ENCODE measurements around the gene NTRK2.

NTRK2 gene

DNA sequence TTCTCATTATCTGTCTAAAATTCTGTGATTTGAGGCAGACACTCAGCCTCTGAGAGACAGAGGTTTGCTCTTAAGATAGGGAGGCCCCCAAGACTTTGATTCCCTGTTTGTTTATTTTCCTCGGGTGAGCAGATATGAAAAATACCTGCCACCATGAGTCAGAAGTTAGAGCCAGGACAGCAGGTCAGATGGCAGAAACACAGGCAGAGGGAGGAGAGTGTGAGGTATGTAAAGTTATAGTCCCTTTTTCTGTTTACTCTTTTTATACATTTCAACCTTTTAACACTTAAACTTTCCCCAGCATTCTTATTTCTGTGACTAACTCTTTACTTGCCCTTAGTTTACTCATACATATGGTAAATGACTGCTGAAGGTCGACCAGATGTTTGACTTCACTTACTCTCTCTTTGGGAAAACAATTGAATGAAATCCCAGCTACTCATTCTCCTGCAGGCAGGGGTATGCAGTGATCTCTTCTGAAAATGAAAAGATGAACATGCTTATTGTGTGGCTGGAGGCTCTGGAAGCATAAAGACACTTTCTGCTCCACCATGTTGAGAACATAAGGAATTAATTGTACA lies 383.8 kb downstream of the NTRK2 start:
- Histone ChIP-seq H2AFZ (ENCODE audit: insufficient read depth, low read length, poor library complexity) (no peak overlapping the region), H3K4ac (ENCODE audit: low read depth, low read length) (no peak overlapping the region), H3K36me3 (ENCODE audit: control insufficient read depth in 1 of 2, insufficient read depth in 2 of 2, low read length in 2 of 2) (no peaks in the 10 kb centered on the region), H3K4me1 (ENCODE audit: control insufficient read depth in 1 of 2, insufficient read depth in 2 of 2, low read length in 2 of 2) (no peaks in the 10 kb centered on the region), H2BK12ac (ENCODE audit: low read length) (no peak overlapping the region), H3K27ac (ENCODE audit: low read depth, low read length) (no peak overlapping the region), H4K12ac (ENCODE audit: low read depth, low read length) (no peak overlapping the region), H4K8ac (ENCODE audit: low read depth, low read length) (no peak overlapping the region), H2BK120ac (ENCODE audit: insufficient read depth, low read length, poor library complexity) (no peak overlapping the region), H3K79me1 (ENCODE audit: low read length) (no peaks in the 10 kb centered on the region), H3K23ac (ENCODE audit: low read length) (no peak overlapping the region), H2BK5ac (ENCODE audit: low read depth, low read length, poor library complexity) (no peak overlapping the region), H4K91ac (ENCODE audit: low read depth, low read length) (no peak overlapping the region), H3K9me3 (ENCODE audit: insufficient read depth, low read depth, low read length) (no peaks in the 10 kb centered on the region), H3K18ac (ENCODE audit: low read length) (no peak overlapping the region), H3K14ac (ENCODE audit: low read length) (no peak overlapping the region), H3K4me3 (ENCODE audit: low read depth, low read length) (no peak overlapping the region), H2AK5ac (ENCODE audit: low read length) (no peak overlapping the region), H3K4me2 (ENCODE audit: low read length) (no peak overlapping the region), H3K79me2 (ENCODE audit: control insufficient read depth, insufficient read depth, low read length, poor library complexity) (no peaks in the 10 kb centered on the region), H3K27me3 (ENCODE audit: insufficient read depth, low read length) (no peaks in the 10 kb centered on the region), H3K9ac (ENCODE audit: low read length) (no peak overlapping the region)
- no peak for DNase-seq
- WGBS (ENCODE audit: extremely low coverage, insufficient coverage, insufficient read length): no CpG with 5 or more reads among the region's 2 CpGs

DNA sequence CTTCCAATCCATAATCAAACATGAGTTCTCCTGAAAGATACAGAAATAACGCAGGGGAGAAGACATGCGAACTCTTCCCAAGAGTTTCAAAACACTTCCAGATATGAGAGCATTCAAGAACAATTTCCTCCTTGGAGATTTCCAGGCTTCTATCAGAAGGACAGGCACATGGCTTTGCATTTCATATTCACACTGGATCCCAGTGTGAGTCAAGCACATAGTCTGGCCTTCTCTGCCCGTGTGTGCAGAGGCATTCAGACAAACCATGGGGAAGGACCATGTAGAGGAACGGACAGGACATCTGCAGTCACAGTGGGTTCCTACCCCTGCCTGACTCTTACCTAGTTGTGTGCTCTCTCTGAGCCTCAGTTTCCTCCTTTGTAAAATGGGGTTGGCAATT lies 384.5 kb downstream of the NTRK2 start:
- Histone ChIP-seq H3K18ac (ENCODE audit: low read length) (no peak overlapping the region), H4K8ac (ENCODE audit: low read depth, low read length) (no peak overlapping the region), H2BK5ac (ENCODE audit: low read depth, low read length, poor library complexity) (no peak overlapping the region), H2AK5ac (ENCODE audit: low read length) (no peak overlapping the region), H3K4me2 (ENCODE audit: low read length) (no peak overlapping the region), H3K4me1 (ENCODE audit: control insufficient read depth in 1 of 2, insufficient read depth in 2 of 2, low read length in 2 of 2) (no peaks in the 10 kb centered on the region), H3K14ac (ENCODE audit: low read length) (no peak overlapping the region), H2AFZ (ENCODE audit: insufficient read depth, low read length, poor library complexity) (no peak overlapping the region), H3K27ac (ENCODE audit: low read depth, low read length) (no peak overlapping the region), H3K4me3 (ENCODE audit: low read depth, low read length) (no peak overlapping the region), H2BK12ac (ENCODE audit: low read length) (no peak overlapping the region), H3K79me1 (ENCODE audit: low read length) (no peaks in the 10 kb centered on the region), H2BK120ac (ENCODE audit: insufficient read depth, low read length, poor library complexity) (no peak overlapping the region), H3K79me2 (ENCODE audit: control insufficient read depth, insufficient read depth, low read length, poor library complexity) (no peaks in the 10 kb centered on the region), H4K12ac (ENCODE audit: low read depth, low read length) (no peak overlapping the region), H3K27me3 (ENCODE audit: insufficient read depth, low read length) (no peaks in the 10 kb centered on the region), H3K4ac (ENCODE audit: low read depth, low read length) (no peak overlapping the region), H4K91ac (ENCODE audit: low read depth, low read length) (no peak overlapping the region), H3K23ac (ENCODE audit: low read length) (no peak overlapping the region), H3K9me3 (ENCODE audit: insufficient read depth, low read depth, low read length) (no peaks in the 10 kb centered on the region), H3K36me3 (ENCODE audit: control insufficient read depth in 1 of 2, insufficient read depth in 2 of 2, low read length in 2 of 2) (no peaks in the 10 kb centered on the region), H3K9ac (ENCODE audit: low read length) (no peak overlapping the region)
- DNase-seq: no peak
- no CpG with 5 or more reads among the region's 4 CpGs for WGBS (ENCODE audit: extremely low coverage, insufficient coverage, insufficient read length)

DNA sequence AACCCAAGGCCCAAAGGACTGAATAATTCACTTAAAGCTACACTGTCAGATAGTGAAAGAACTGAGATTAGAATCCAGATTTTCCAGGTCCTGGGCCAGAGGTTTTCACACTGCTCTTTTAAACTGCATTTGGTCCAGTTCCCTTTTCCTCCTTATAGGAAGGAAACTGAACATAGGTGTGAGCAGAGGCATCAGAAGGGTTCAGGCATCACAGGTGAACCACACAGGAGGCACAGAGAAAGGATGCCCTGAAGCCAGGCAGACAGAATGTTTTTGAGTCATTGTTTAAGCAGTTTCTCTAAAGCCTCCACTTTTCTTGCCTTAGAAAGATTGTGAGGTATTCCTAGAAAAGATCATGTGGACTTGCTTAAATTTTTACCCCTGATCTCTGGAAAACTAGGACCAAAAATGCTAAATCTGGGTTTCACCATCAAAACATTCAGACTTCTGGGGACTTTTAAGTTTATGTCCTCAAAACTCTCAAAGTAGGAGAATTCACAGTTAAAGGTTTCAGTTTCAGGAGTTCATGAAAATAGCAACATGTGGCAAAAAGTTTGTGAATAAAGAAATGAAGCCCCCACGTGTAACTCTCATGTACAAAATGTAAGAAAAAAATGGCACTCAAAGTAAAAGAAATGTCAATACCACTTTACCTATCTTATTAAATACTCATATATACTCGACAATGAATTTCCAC lies 386.1 kb downstream of the NTRK2 start:
- H3K14ac ChIP-seq (ENCODE audit: low read length): no peak overlapping the region
- no peak overlapping the region for H2AFZ ChIP-seq (ENCODE audit: insufficient read depth, low read length, poor library complexity)
- H2BK120ac ChIP-seq (ENCODE audit: insufficient read depth, low read length, poor library complexity): no peak overlapping the region
- H3K27me3 ChIP-seq (ENCODE audit: insufficient read depth, low read length): no peaks in the 10 kb centered on the region
- no peak overlapping the region for H3K9ac ChIP-seq (ENCODE audit: low read length)
- H3K4me1 ChIP-seq (ENCODE audit: control insufficient read depth in 1 of 2, insufficient read depth in 2 of 2, low read length in 2 of 2): no peaks in the 10 kb centered on the region
- no peak overlapping the region for H2BK5ac ChIP-seq (ENCODE audit: low read depth, low read length, poor library complexity)
- no peak overlapping the region for H3K4me2 ChIP-seq (ENCODE audit: low read length)
- no peaks in the 10 kb centered on the region for H3K79me1 ChIP-seq (ENCODE audit: low read length)
- H2AK5ac ChIP-seq (ENCODE audit: low read length): no peak overlapping the region
- no peak overlapping the region for H3K4ac ChIP-seq (ENCODE audit: low read depth, low read length)
- H3K9me3 ChIP-seq (ENCODE audit: insufficient read depth, low read depth, low read length): no peaks in the 10 kb centered on the region
- H3K23ac ChIP-seq (ENCODE audit: low read length): no peak overlapping the region
- H3K36me3 ChIP-seq (ENCODE audit: control insufficient read depth in 1 of 2, insufficient read depth in 2 of 2, low read length in 2 of 2): no peaks in the 10 kb centered on the region
- no peak overlapping the region for H4K91ac ChIP-seq (ENCODE audit: low read depth, low read length)
- no peak overlapping the region for H3K27ac ChIP-seq (ENCODE audit: low read depth, low read length)
- no peak for DNase-seq
- H3K4me3 ChIP-seq (ENCODE audit: low read depth, low read length): no peak overlapping the region
- whole genome bisulfite sequencing (ENCODE audit: extremely low coverage, insufficient coverage, insufficient read length): 100% methylated on average over 1 of the region's 2 CpGs
- no peak overlapping the region for H3K18ac ChIP-seq (ENCODE audit: low read length)
- no peak overlapping the region for H4K8ac ChIP-seq (ENCODE audit: low read depth, low read length)
- H2BK12ac ChIP-seq (ENCODE audit: low read length): no peak overlapping the region
- H4K12ac ChIP-seq (ENCODE audit: low read depth, low read length): no peak overlapping the region
- H3K79me2 ChIP-seq (ENCODE audit: control insufficient read depth, insufficient read depth, low read length, poor library complexity): no peaks in the 10 kb centered on the region

DNA sequence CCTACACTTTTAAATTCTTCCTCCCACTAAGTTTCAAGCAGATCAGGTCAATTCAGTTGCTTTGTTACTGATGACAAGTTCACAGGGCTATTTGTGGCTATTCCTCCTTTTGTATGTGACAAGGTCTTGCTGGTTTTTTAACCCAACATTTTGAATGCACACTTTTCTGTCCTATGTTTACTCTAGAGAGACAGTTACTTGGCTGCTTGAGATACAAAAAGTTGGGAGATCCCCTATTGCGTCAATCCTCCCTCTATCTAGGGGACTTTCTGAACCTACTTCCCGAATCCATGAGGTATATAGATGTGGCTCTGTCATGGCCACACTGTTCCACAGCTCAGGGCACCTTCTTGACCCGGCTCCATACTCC lies 386.7 kb downstream of the NTRK2 start:
- Histone ChIP-seq H3K27ac (ENCODE audit: low read depth, low read length) (no peak overlapping the region), H2AK5ac (ENCODE audit: low read length) (no peak overlapping the region), H2AFZ (ENCODE audit: insufficient read depth, low read length, poor library complexity) (no peak overlapping the region), H2BK120ac (ENCODE audit: insufficient read depth, low read length, poor library complexity) (no peak overlapping the region), H3K4ac (ENCODE audit: low read depth, low read length) (no peak overlapping the region), H4K12ac (ENCODE audit: low read depth, low read length) (no peak overlapping the region), H3K18ac (ENCODE audit: low read length) (no peak overlapping the region), H3K79me2 (ENCODE audit: control insufficient read depth, insufficient read depth, low read length, poor library complexity) (no peaks in the 10 kb centered on the region), H3K4me1 (ENCODE audit: control insufficient read depth in 1 of 2, insufficient read depth in 2 of 2, low read length in 2 of 2) (no peaks in the 10 kb centered on the region), H3K27me3 (ENCODE audit: insufficient read depth, low read length) (no peaks in the 10 kb centered on the region), H2BK5ac (ENCODE audit: low read depth, low read length, poor library complexity) (no peak overlapping the region), H3K79me1 (ENCODE audit: low read length) (no peaks in the 10 kb centered on the region), H3K4me3 (ENCODE audit: low read depth, low read length) (no peak overlapping the region), H3K9me3 (ENCODE audit: insufficient read depth, low read depth, low read length) (no peaks in the 10 kb centered on the region), H3K23ac (ENCODE audit: low read length) (no peak overlapping the region), H4K8ac (ENCODE audit: low read depth, low read length) (no peak overlapping the region), H3K9ac (ENCODE audit: low read length) (no peak overlapping the region), H3K36me3 (ENCODE audit: control insufficient read depth in 1 of 2, insufficient read depth in 2 of 2, low read length in 2 of 2) (no peaks in the 10 kb centered on the region), H3K14ac (ENCODE audit: low read length) (no peak overlapping the region), H4K91ac (ENCODE audit: low read depth, low read length) (no peak overlapping the region), H2BK12ac (ENCODE audit: low read length) (no peak overlapping the region), H3K4me2 (ENCODE audit: low read length) (no peak overlapping the region)
- no CpG with 5 or more reads among the region's 3 CpGs for WGBS (ENCODE audit: extremely low coverage, insufficient coverage, insufficient read length)
- DNase-seq: no peak

Measured in trophoblast cell (in vitro differentiated cells and primary cell).